BLaER1 treated with 17β-estradiol and CSF1 and Interleukin-3, amounts not matched to agents 10 nM and 100 nM (cell line): ENCODE measurements around the gene TLE1.
A peak's percentile ranks its signal among the peaks of the same experiment; 100 is the strongest.

Experiments used
- H3K27ac ChIP-seq, 11 experiments: shearing (Covaris generic); formaldehyde crosslinking; 2 replicates each; pipeline ENCODE4 v1.8.1; 2022
- H3K27me3 ChIP-seq, 11 experiments: shearing (Covaris generic); formaldehyde crosslinking; 2 replicates each; pipeline ENCODE4 v1.8.1; 2022
- H3K36me3 ChIP-seq, 11 experiments: shearing (Covaris generic); formaldehyde crosslinking; 2 replicates each; pipeline ENCODE4 v1.8.1; 2022
- H3K4me1 ChIP-seq, 10 experiments: shearing (Covaris generic); formaldehyde crosslinking; 2 replicates each; pipeline ENCODE4 v1.8.1; 2022
- H3K4me2 ChIP-seq, 11 experiments: shearing (Covaris generic); formaldehyde crosslinking; 2 replicates each; pipeline ENCODE4 v1.8.1; 2022
- H3K4me3 ChIP-seq, 10 experiments: shearing (Covaris generic); formaldehyde crosslinking; 2 replicates each; pipeline ENCODE4 v1.8.1; 2022
- H3K9ac ChIP-seq, 11 experiments: shearing (Covaris generic); formaldehyde crosslinking; 2 replicates each; pipeline ENCODE4 v1.8.1; 2022
- H3K9me3 ChIP-seq, 11 experiments: shearing (Covaris generic); formaldehyde crosslinking; replicated peaks in 1 of 11; 2 replicates each; pipeline ENCODE4 v1.8.1; 2022
- H4K20me1 ChIP-seq, 11 experiments: shearing (Covaris generic); formaldehyde crosslinking; 2 replicates each; pipeline ENCODE4 v1.8.1; 2022
- Cebpa-rat ChIP-seq, 11 experiments: shearing (Covaris generic); IDR thresholded peaks; 2 replicates each; pipeline ENCODE4 v1.8.1; 2022

TLE1 gene

GRCh38 chr9:81682177-81682576, 7.2 kb downstream of the TLE1 start:
- peaks cover 0 to 80% (median 9%) of the 10 kb centered on the region in 11 experiments; a peak in 9 of 22 replicates for H3K27me3 ChIP-seq
- H3K4me2 ChIP-seq = peak overlapping the region; percentile 58 to 97 (median 85)
- no peak for TF ChIP-seq Cebpa-rat (IDR thresholded peaks at IDR 0.05)
- peaks cover 19 to 69% (median 54%) of the 10 kb centered on the region in 10 experiments for H3K4me1 ChIP-seq
- peaks cover 0 to 67% (median 10%) of the 10 kb centered on the region in 11 experiments; a peak in 12 of 22 replicates for H3K36me3 ChIP-seq
- peaks cover 0 to 91% (median 73%) of the 10 kb centered on the region in 11 experiments; a peak in 17 of 22 replicates for H4K20me1 ChIP-seq
- H3K9ac ChIP-seq = 0 out of 22 replicates have a peak overlapping the region, but pooled peaks of 1 of the 11 experiments have one; percentile 3
- no peak overlapping the region for H3K27ac ChIP-seq
- H3K4me3 ChIP-seq = no peak overlapping the region
- H3K9me3 ChIP-seq = no peaks in the 10 kb centered on the region

GRCh38 chr9:81680506-81680905, 8.8 kb downstream of the TLE1 start:
- H3K4me1 ChIP-seq = peaks cover 12 to 56% (median 40%) of the 10 kb centered on the region in 10 experiments
- no peak overlapping the region for H3K4me3 ChIP-seq
- peak overlapping the region in 3 of 11 experiments; percentile 5 to 47 (median 20); a peak in 7 of 22 replicates for H3K4me2 ChIP-seq
- TF ChIP-seq Cebpa-rat (IDR thresholded peaks at IDR 0.05) = no peak
- H3K9ac ChIP-seq = no peak overlapping the region
- H4K20me1 ChIP-seq = peaks cover 0 to 89% (median 60%) of the 10 kb centered on the region in 11 experiments; a peak in 17 of 22 replicates
- H3K27me3 ChIP-seq = peaks cover 0 to 64% (median 9%) of the 10 kb centered on the region in 11 experiments; a peak in 9 of 22 replicates
- no peaks in the 10 kb centered on the region for H3K9me3 ChIP-seq
- peaks cover 0 to 83% (median 18%) of the 10 kb centered on the region in 11 experiments; a peak in 13 of 22 replicates for H3K36me3 ChIP-seq
- H3K27ac ChIP-seq = no peak overlapping the region

- no peaks in the 10 kb centered on the region for H3K9me3 ChIP-seq
- H3K4me2 ChIP-seq = peak overlapping the region in 6 of 11 experiments; percentile 5 to 49 (median 25); a peak in 12 of 22 replicates
- H3K36me3 ChIP-seq = peaks cover 0 to 83% (median 22%) of the 10 kb centered on the region in 11 experiments; a peak in 13 of 22 replicates
- no peak overlapping the region for H3K4me3 ChIP-seq
- H4K20me1 ChIP-seq = peaks cover 0 to 87% (median 55%) of the 10 kb centered on the region in 11 experiments; a peak in 17 of 22 replicates
- no peak for TF ChIP-seq Cebpa-rat (IDR thresholded peaks at IDR 0.05)
- peaks cover 12 to 51% (median 35%) of the 10 kb centered on the region in 10 experiments for H3K4me1 ChIP-seq
- no peak overlapping the region for H3K27ac ChIP-seq
- no peak overlapping the region for H3K9ac ChIP-seq
- H3K27me3 ChIP-seq = peaks cover 0 to 59% (median 6%) of the 10 kb centered on the region in 11 experiments; a peak in 9 of 22 replicates
Observed at GRCh38 chr9:81680006-81680405, 9.3 kb downstream of the TLE1 start.

- H3K36me3 ChIP-seq = peaks cover 0 to 90% (median 33%) of the 10 kb centered on the region in 11 experiments; a peak in 13 of 22 replicates
- no peak for TF ChIP-seq Cebpa-rat (IDR thresholded peaks at IDR 0.05)
- no peak overlapping the region for H3K4me2 ChIP-seq
- no peak overlapping the region for H3K4me3 ChIP-seq
- peaks cover 0 to 39% (median 0%) of the 10 kb centered on the region in 11 experiments; a peak in 7 of 22 replicates for H3K27me3 ChIP-seq
- peaks cover 0 to 5% (median 0%) of the 10 kb centered on the region in 11 experiments; a peak in 1 of 22 replicates for H3K9me3 ChIP-seq
- peaks cover 0 to 85% (median 36%) of the 10 kb centered on the region in 11 experiments; a peak in 17 of 22 replicates for H4K20me1 ChIP-seq
- H3K4me1 ChIP-seq = peaks cover 9 to 31% (median 21%) of the 10 kb centered on the region in 10 experiments
- no peak overlapping the region for H3K9ac ChIP-seq
- H3K27ac ChIP-seq = no peak overlapping the region
Observed at GRCh38 chr9:81678088-81678487, 11.3 kb downstream of the TLE1 start.

- no peak for TF ChIP-seq Cebpa-rat (IDR thresholded peaks at IDR 0.05)
- Histone ChIP-seq H3K36me3 (peaks cover 0 to 96% (median 38%) of the 10 kb centered on the region in 11 experiments; a peak in 13 of 22 replicates), H3K9me3 (peaks cover 0 to 8% (median 0%) of the 10 kb centered on the region in 11 experiments; a peak in 1 of 22 replicates), H3K27ac (no peak overlapping the region), H4K20me1 (peaks cover 0 to 74% (median 19%) of the 10 kb centered on the region in 11 experiments; a peak in 16 of 22 replicates), H3K27me3 (peaks cover 0 to 22% (median 0%) of the 10 kb centered on the region in 11 experiments; a peak in 7 of 22 replicates), H3K9ac (no peak overlapping the region), H3K4me3 (no peak overlapping the region), H3K4me1 (peaks cover 0 to 14% (median 8%) of the 10 kb centered on the region in 10 experiments; a peak in 9 of 20 replicates), H3K4me2 (no peak overlapping the region)
Observed at GRCh38 chr9:81676395-81676794, 13.0 kb downstream of the TLE1 start.

GRCh38 chr9:81673310-81673709, 16.0 kb downstream of the TLE1 start:
- Histone ChIP-seq H3K9me3 (peaks cover 0 to 8% (median 0%) of the 10 kb centered on the region in 11 experiments; a peak in 1 of 22 replicates), H3K4me3 (no peak overlapping the region), H3K27me3 (no peaks in the 10 kb centered on the region), H4K20me1 (peaks cover 0 to 65% (median 0%) of the 10 kb centered on the region in 11 experiments; a peak in 7 of 22 replicates), H3K4me2 (no peak overlapping the region), H3K4me1 (peaks cover 0 to 10% (median 3%) of the 10 kb centered on the region in 10 experiments; a peak in 7 of 20 replicates), H3K9ac (no peak overlapping the region), H3K27ac (no peak overlapping the region), H3K36me3 (peaks cover 0 to 98% (median 36%) of the 10 kb centered on the region in 11 experiments; a peak in 14 of 22 replicates)
- no peak for TF ChIP-seq Cebpa-rat (IDR thresholded peaks at IDR 0.05)

- no peak overlapping the region for H3K4me3 ChIP-seq
- no peak overlapping the region for H3K4me2 ChIP-seq
- peaks cover 0 to 17% (median 3%) of the 10 kb centered on the region in 10 experiments; a peak in 9 of 20 replicates for H3K4me1 ChIP-seq
- no peaks in the 10 kb centered on the region for H3K27me3 ChIP-seq
- no peak for TF ChIP-seq Cebpa-rat (IDR thresholded peaks at IDR 0.05)
- peaks cover 0 to 65% (median 0%) of the 10 kb centered on the region in 11 experiments; a peak in 7 of 22 replicates for H4K20me1 ChIP-seq
- H3K27ac ChIP-seq = no peak overlapping the region
- H3K9me3 ChIP-seq = peaks cover 0 to 8% (median 0%) of the 10 kb centered on the region in 11 experiments; a peak in 1 of 22 replicates
- no peak overlapping the region for H3K9ac ChIP-seq
- H3K36me3 ChIP-seq = peaks cover 0 to 98% (median 38%) of the 10 kb centered on the region in 11 experiments; a peak in 14 of 22 replicates
Observed at GRCh38 chr9:81671880-81672280, 17.5 kb downstream of the TLE1 start.

- Histone ChIP-seq H3K36me3 (peaks cover 0 to 89% (median 25%) of the 10 kb centered on the region in 11 experiments; a peak in 14 of 22 replicates), H3K27me3 (no peaks in the 10 kb centered on the region), H3K9ac (no peak overlapping the region), H3K27ac (no peak overlapping the region), H3K9me3 (peaks cover 0 to 8% (median 0%) of the 10 kb centered on the region in 11 experiments; a peak in 1 of 22 replicates), H3K4me3 (no peak overlapping the region), H4K20me1 (peaks cover 0 to 66% (median 0%) of the 10 kb centered on the region in 11 experiments; a peak in 5 of 22 replicates), H3K4me1 (peaks cover 0 to 37% (median 19%) of the 10 kb centered on the region in 10 experiments; a peak in 14 of 20 replicates), H3K4me2 (no peak overlapping the region)
- TF ChIP-seq Cebpa-rat (IDR thresholded peaks at IDR 0.05) = no peak
Observed at GRCh38 chr9:81669866-81670265, 19.5 kb downstream of the TLE1 start.
